ENCODE data around the gene RLN2.

Gene RLN2

GRCh38 chr9:5265939-5266338, 38.6 kb downstream of the RLN2 start:
- no peak for DNase-seq

- no peak for DNase-seq
Observed at GRCh38 chr9:5264219-5264595, 40.3 kb downstream of the RLN2 start.

GRCh38 chr9:5263351-5264218, 40.9 kb downstream of the RLN2 start:
- no peak for DNase-seq
